Measurements from ENCODE around the gene OR52K1.

The OR52K1 gene

DNA sequence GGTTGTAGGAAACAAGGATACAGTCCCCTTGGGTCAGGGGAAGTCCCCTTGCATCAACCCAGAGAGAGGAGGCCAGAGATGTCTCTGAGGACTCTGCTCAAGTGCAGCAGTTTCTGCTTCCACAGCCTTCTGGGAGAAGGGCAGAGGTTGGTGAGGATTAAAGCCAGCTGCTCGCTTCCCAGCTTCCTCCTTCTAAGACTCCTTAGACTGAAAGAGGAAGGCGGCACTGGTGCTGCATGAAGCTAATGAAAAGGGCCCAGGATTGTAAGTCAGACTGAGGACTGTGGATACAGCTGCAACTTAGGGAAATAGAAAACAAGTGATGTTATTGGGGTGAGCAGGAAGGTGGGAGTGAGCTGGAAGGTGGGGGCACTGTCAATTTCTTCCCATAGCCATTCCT, at the start of gene OR52K1:
OR52K1 (plus strand) TSS at position 202 of the 400 bp plus-strand sequence. CDS start 6,255 bp downstream, outside the sequence.
- DNase-seq (ENCODE audit: low spot score in 2 of 2) (no peak), ATAC-seq (no peak)
- peaks cover 9% of the 10 kb centered on the region for H3K4me1 Mint-ChIP-seq
- H3K9me3 Mint-ChIP-seq: no peaks in the 10 kb centered on the region
- no peak within 1 kb of the TSS for H3K4me3 Mint-ChIP-seq
- H3K36me3 Mint-ChIP-seq: no peaks in the 10 kb centered on the region
- H3K27ac Mint-ChIP-seq: no peak within 1 kb of the TSS

- DNase-seq (ENCODE audit: low spot score in 2 of 2): no peak
- H3K27ac Mint-ChIP-seq: no peak overlapping the region
- no peaks in the 10 kb centered on the region for H3K4me1 Mint-ChIP-seq
- no peak overlapping the region for H3K4me3 Mint-ChIP-seq
- H3K36me3 Mint-ChIP-seq: no peaks in the 10 kb centered on the region
- no peak for ATAC-seq
- H3K9me3 Mint-ChIP-seq: no peaks in the 10 kb centered on the region
These were observed 48.6 kb upstream of the OR52K1 start for GRCh38 chr11:4433856-4434255.

- H3K36me3 Mint-ChIP-seq: no peaks in the 10 kb centered on the region
- no peak overlapping the region for H3K4me3 Mint-ChIP-seq
- H3K4me1 Mint-ChIP-seq: no peaks in the 10 kb centered on the region
- no peak overlapping the region for H3K27ac Mint-ChIP-seq
- ATAC-seq: no peak
- no peak for DNase-seq (ENCODE audit: low spot score in 2 of 2)
- no peaks in the 10 kb centered on the region for H3K9me3 Mint-ChIP-seq
These were observed 46.0 kb upstream of the OR52K1 start for GRCh38 chr11:4436411-4436810.

GRCh38 chr11:4441515-4441914, 40.9 kb upstream of the OR52K1 start:
- Mint-ChIP-seq H3K4me1 (no peaks in the 10 kb centered on the region), H3K9me3 (no peaks in the 10 kb centered on the region), H3K4me3 (no peak overlapping the region), H3K27ac (no peak overlapping the region), H3K36me3 (no peaks in the 10 kb centered on the region)
- ATAC-seq: no peak
- no peak for DNase-seq (ENCODE audit: low spot score in 2 of 2)

- no peak overlapping the region for H3K27ac Mint-ChIP-seq
- H3K4me3 Mint-ChIP-seq: no peak overlapping the region
- ATAC-seq (no peak), DNase-seq (ENCODE audit: low spot score in 2 of 2) (no peak)
- H3K36me3 Mint-ChIP-seq: no peaks in the 10 kb centered on the region
- H3K4me1 Mint-ChIP-seq: no peaks in the 10 kb centered on the region
- H3K9me3 Mint-ChIP-seq: no peaks in the 10 kb centered on the region
These were observed 39.1 kb upstream of the OR52K1 start for GRCh38 chr11:4443232-4443891.

DNA sequence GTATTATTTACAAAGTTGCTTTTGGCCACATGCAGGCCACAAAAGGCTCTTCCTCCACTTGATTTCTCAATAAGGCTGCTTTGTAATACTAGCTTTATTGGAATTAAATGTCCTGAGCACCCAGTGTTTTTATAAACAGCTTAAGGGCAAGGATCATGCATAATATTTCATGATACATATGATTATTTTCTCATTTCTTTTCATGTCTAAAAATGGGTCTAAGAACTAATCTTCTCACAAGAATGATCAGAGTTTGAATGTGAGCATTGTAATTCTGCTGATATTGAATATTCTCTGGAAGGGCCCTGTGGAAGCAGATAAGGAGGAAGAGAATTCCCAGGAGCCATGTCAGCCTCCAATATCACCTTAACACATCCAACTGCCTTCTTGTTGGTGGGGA, 33.5 kb upstream of the OR52K1 start, which contains the start of gene OR52K2:
OR52K2 (plus strand) TSS at position 301 of the 400 bp plus-strand sequence; CDS start at position 346, 45 bp downstream.
- Mint-ChIP-seq H3K9me3 (peaks cover under 1% of the 10 kb centered on the region), H3K4me1 (no peaks in the 10 kb centered on the region), H3K36me3 (no peaks in the 10 kb centered on the region), H3K27ac (no peak within 1 kb of the TSS), H3K4me3 (no peak within 1 kb of the TSS)
- ATAC-seq (no peak), DNase-seq (ENCODE audit: low spot score in 2 of 2) (no peak)

GRCh38 chr11:4453118-4453517, 29.3 kb upstream of the OR52K1 start:
- Mint-ChIP-seq H3K27ac (no peak overlapping the region), H3K36me3 (no peaks in the 10 kb centered on the region), H3K4me1 (no peaks in the 10 kb centered on the region), H3K9me3 (peaks cover 3% of the 10 kb centered on the region), H3K4me3 (no peak overlapping the region)
- ATAC-seq: no peak
- DNase-seq (ENCODE audit: low spot score in 2 of 2): no peak

DNA sequence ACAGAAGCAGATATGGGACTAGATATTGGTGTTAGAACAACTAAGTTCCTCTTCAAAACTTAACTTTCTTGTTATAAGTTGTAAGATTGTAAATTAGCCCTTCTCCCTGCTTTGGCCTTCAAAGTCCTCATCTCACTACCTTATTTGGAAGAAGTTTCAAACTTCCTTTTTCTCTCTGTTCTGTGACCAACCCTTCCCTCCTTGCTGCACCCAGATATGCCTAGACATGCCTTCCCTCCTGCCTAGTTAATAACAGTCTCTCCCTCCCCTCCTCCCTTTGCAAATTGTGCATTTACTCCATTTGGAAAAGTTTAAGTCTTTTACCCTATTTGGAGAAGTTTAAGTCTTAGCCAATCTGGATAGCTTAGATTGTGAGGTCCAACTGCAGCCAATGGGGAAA, 28.4 kb upstream of the OR52K1 start:
- ATAC-seq: no peak
- Mint-ChIP-seq H3K27ac (no peak overlapping the region), H3K4me1 (no peaks in the 10 kb centered on the region), H3K9me3 (peaks cover 3% of the 10 kb centered on the region), H3K36me3 (no peaks in the 10 kb centered on the region), H3K4me3 (no peak overlapping the region)
- DNase-seq (ENCODE audit: low spot score in 2 of 2): no peak

- no peak overlapping the region for H3K27ac Mint-ChIP-seq
- ATAC-seq (no peak), DNase-seq (ENCODE audit: low spot score in 2 of 2) (no peak)
- peaks cover 3% of the 10 kb centered on the region for H3K9me3 Mint-ChIP-seq
- H3K36me3 Mint-ChIP-seq: no peaks in the 10 kb centered on the region
- no peak overlapping the region for H3K4me3 Mint-ChIP-seq
- no peaks in the 10 kb centered on the region for H3K4me1 Mint-ChIP-seq
These were observed 27.0 kb upstream of the OR52K1 start for GRCh38 chr11:4455419-4455818.

DNA sequence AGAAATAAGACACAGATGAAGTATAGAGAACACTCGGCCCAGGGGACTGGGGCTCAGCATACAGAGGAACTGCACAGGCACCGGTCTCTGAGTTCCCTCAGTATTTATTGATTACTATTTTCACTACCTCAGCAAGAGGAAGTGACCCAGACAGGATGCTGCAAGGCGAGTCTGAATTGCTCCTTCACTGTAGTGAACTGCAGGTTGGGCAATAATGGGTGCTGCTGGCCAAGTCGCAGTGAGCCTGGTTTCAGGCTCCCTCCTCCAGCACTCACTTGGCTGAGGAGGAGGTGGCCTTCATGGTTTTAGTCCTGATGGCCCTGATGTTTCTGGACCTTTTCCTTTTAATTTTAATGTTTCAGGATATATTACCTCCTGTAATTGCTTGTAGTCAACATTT, 22.9 kb upstream of the OR52K1 start:
- Mint-ChIP-seq H3K4me1 (no peaks in the 10 kb centered on the region), H3K27ac (no peak overlapping the region), H3K4me3 (no peak overlapping the region), H3K36me3 (no peaks in the 10 kb centered on the region), H3K9me3 (peaks cover 2% of the 10 kb centered on the region)
- ATAC-seq (no peak), DNase-seq (ENCODE audit: low spot score in 2 of 2) (no peak)

DNA sequence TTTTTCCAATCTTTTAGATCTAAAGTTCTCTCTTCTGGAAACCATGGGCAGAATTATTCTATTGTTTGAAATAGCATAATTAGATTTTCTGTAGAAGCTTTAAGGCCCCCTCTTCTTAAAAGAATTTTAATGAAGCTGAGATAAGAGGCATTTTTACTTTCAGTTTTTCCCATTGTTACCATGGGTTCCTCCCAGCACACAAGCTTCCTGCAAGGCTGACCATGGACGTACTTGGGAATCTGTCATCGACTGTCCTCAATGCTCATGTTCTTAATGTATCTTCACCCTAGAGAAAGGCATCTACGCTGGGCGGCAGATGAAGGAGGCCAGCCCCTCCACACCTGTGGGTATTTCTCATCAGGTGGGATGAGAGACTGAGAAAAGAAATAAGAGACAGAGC, 22.3 kb upstream of the OR52K1 start:
- peaks cover 8% of the 10 kb centered on the region for H3K9me3 Mint-ChIP-seq
- no peak overlapping the region for H3K4me3 Mint-ChIP-seq
- no peak overlapping the region for H3K27ac Mint-ChIP-seq
- H3K36me3 Mint-ChIP-seq: no peaks in the 10 kb centered on the region
- DNase-seq (ENCODE audit: low spot score in 2 of 2): no peak
- no peaks in the 10 kb centered on the region for H3K4me1 Mint-ChIP-seq
- no peak for ATAC-seq

- H3K9me3 Mint-ChIP-seq: peaks cover 8% of the 10 kb centered on the region
- no peaks in the 10 kb centered on the region for H3K4me1 Mint-ChIP-seq
- H3K36me3 Mint-ChIP-seq: no peaks in the 10 kb centered on the region
- H3K27ac Mint-ChIP-seq: no peak overlapping the region
- no peak for DNase-seq (ENCODE audit: low spot score in 2 of 2)
- ATAC-seq: no peak
- H3K4me3 Mint-ChIP-seq: no peak overlapping the region
These were observed 18.0 kb upstream of the OR52K1 start for GRCh38 chr11:4464216-4465159.

DNA sequence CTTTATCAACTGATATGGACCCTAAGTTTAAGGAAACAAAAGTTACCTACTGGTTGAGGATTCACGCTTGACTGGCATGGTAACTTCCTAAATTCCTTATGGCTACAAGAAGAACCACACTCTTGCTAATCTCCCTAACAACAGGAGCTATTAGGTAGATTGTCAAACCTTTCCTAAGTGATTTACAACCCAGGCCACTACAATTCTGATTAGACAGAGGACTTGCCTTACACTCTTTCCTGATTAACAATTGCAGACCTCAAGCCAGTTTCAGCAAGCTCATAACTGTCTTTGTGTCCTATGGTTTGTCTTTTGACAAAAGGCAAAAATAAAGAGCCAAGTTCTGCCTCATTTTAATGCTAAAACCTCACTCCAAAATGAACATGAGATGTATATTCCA, 17.0 kb upstream of the OR52K1 start:
- H3K4me3 Mint-ChIP-seq: no peak overlapping the region
- ATAC-seq (no peak), DNase-seq (ENCODE audit: low spot score in 2 of 2) (no peak)
- H3K9me3 Mint-ChIP-seq: peaks cover 8% of the 10 kb centered on the region
- H3K27ac Mint-ChIP-seq: no peak overlapping the region
- H3K36me3 Mint-ChIP-seq: no peaks in the 10 kb centered on the region
- H3K4me1 Mint-ChIP-seq: no peaks in the 10 kb centered on the region

- no peaks in the 10 kb centered on the region for H3K4me1 Mint-ChIP-seq
- peak; percentile 13 for ATAC-seq
- H3K9me3 Mint-ChIP-seq: peaks cover 8% of the 10 kb centered on the region
- no peak overlapping the region for H3K27ac Mint-ChIP-seq
- H3K36me3 Mint-ChIP-seq: no peaks in the 10 kb centered on the region
- H3K4me3 Mint-ChIP-seq: no peak overlapping the region
- DNase-seq (ENCODE audit: low spot score in 2 of 2): no peak
These were observed 16.1 kb upstream of the OR52K1 start for GRCh38 chr11:4466131-4466870.

DNA sequence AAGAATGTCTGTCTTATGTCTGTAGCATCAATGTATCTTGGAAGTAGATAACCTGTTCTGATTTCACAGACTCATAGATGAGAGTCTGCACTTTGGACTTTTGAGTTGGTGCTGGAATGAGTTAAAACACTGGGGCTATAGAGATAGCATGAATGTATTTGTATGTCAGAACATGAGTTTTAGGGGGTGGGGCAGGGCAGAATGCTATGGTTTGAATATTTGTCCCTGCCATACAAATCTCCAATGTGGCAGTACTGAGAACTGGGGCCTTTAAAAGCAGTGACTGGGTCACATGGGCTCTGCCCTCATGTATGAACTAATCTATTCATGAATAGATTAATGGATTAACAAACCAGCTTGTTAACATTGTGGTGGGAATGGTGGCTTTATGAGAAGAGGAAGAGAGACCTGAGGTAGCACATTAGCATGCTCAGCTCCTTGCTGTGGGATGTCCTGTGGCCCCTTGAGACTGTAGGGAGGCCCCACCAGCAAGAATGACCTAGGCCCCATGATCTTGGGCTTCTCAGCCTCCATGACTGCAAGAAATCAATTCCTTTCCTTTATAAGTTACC, 15.5 kb upstream of the OR52K1 start:
- Mint-ChIP-seq H3K27ac (no peak overlapping the region), H3K36me3 (no peaks in the 10 kb centered on the region), H3K4me3 (no peak overlapping the region), H3K4me1 (no peaks in the 10 kb centered on the region), H3K9me3 (peaks cover 8% of the 10 kb centered on the region)
- DNase-seq (ENCODE audit: low spot score in 2 of 2) (no peak), ATAC-seq (no peak)

Data from stimulated activated effector memory CD8-positive, alpha-beta T cell treated with anti-CD3 and anti-CD28 coated beads, Interleukin-12 subunit alpha, Interleukin-12 subunit beta, amount 100 ng/mL, for 72 hours (primary cell).